ENCODE results near the gene SYNE2. TPM values are rescaled to one million over a fixed set of nuclear protein-coding genes. Genes with fewer than 3 reads are reported as not detected.

The SYNE2 gene
- total RNA-seq, 1 donor, result 13.4 TPM

- TF ChIP-seq CTCF (IDR thresholded peaks at IDR 0.05; ENCODE audit: insufficient read depth, low read depth, low read length), result no peak
- no peak overlapping the region for H3K4me3 ChIP-seq (ENCODE audit: low read depth, low read length)
- peak; percentile 90 for DNase-seq (ENCODE audit: low read depth)
These were observed 48.8 kb downstream of the SYNE2 start for GRCh38 chr14:63901434-63902085.

- no peak overlapping the region for H3K4me3 ChIP-seq (ENCODE audit: low read depth, low read length)
- no peak for DNase-seq (ENCODE audit: low read depth)
- TF ChIP-seq CTCF (IDR thresholded peaks at IDR 0.05; ENCODE audit: insufficient read depth, low read depth, low read length), result no peak
These were observed 49.7 kb downstream of the SYNE2 start for GRCh38 chr14:63902375-63902976.

GRCh38 chr14:63904724-63905123 is 51.9 kb downstream of the SYNE2 start:
- no peak for TF ChIP-seq CTCF (IDR thresholded peaks at IDR 0.05; ENCODE audit: insufficient read depth, low read depth, low read length)
- no peak overlapping the region for H3K4me3 ChIP-seq (ENCODE audit: low read depth, low read length)
- DNase-seq (ENCODE audit: low read depth), result peak; percentile 76

- no peak overlapping the region for H3K4me3 ChIP-seq (ENCODE audit: low read depth, low read length)
- no peak for TF ChIP-seq CTCF (IDR thresholded peaks at IDR 0.05; ENCODE audit: insufficient read depth, low read depth, low read length)
- peak; percentile 52 for DNase-seq (ENCODE audit: low read depth)
These were observed 52.6 kb downstream of the SYNE2 start for GRCh38 chr14:63905370-63905769.

GRCh38 chr14:63908667-63909264 is 56.0 kb downstream of the SYNE2 start:
- DNase-seq (ENCODE audit: low read depth), result no peak
- TF ChIP-seq CTCF (IDR thresholded peaks at IDR 0.05; ENCODE audit: insufficient read depth, low read depth, low read length), result no peak
- H3K4me3 ChIP-seq (ENCODE audit: low read depth, low read length), result no peak overlapping the region

GRCh38 chr14:63909984-63910383 is 57.2 kb downstream of the SYNE2 start:
- DNase-seq (ENCODE audit: low read depth), result no peak
- TF ChIP-seq CTCF (IDR thresholded peaks at IDR 0.05; ENCODE audit: insufficient read depth, low read depth, low read length), result no peak
- H3K4me3 ChIP-seq (ENCODE audit: low read depth, low read length), result no peak overlapping the region
